Stimulated activated CD8-positive, alpha-beta memory T cell treated with anti-CD3 and anti-CD28 coated beads, Interleukin-15, amount 100 ng/mL, for 1 hour (primary cell): ENCODE results near the gene KPNB1.

Experiments used
- DNase-seq: peaks from one replicate; pipeline ENCODE4 v3.0.0-alpha.2; 2020; ENCODE audit warnings: low read depth

The KPNB1 gene

DNA sequence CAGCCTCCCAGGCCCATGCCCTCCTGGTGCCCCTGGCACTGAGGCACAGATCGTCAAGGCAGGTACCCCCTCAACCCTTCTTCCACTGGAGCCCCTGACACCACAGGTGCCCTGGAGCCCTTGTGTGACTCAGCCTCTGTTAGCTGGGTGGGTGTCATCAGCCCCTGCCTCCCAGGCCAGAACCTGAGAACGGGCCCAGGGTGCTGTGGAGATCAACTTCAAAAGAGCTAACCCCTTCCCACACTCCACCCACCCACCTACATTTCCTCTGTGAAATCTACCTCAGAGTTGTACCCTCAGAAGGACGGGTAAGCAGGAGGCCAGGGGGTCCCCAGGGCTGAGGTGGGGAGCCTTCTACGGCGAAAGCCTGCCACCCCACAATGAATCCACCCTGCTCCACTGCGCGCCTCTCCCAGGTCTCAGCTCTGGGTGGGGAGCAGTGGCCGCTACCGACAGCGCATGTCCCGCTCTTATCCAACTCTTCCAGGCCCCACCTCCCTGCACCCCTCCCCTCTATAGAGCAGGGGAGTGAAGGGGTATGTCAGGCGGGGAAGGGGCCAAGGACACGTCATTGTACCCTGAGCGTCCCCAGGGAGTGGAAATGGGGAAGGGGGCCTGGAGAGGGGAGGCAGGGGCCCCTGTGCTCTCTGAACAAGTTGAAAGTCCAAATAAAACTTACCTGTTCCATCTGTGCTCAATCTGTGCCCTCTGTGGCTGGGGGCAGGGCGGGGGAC is 61.8 kb downstream of the KPNB1 start:
- DNase-seq: no peak

DNA sequence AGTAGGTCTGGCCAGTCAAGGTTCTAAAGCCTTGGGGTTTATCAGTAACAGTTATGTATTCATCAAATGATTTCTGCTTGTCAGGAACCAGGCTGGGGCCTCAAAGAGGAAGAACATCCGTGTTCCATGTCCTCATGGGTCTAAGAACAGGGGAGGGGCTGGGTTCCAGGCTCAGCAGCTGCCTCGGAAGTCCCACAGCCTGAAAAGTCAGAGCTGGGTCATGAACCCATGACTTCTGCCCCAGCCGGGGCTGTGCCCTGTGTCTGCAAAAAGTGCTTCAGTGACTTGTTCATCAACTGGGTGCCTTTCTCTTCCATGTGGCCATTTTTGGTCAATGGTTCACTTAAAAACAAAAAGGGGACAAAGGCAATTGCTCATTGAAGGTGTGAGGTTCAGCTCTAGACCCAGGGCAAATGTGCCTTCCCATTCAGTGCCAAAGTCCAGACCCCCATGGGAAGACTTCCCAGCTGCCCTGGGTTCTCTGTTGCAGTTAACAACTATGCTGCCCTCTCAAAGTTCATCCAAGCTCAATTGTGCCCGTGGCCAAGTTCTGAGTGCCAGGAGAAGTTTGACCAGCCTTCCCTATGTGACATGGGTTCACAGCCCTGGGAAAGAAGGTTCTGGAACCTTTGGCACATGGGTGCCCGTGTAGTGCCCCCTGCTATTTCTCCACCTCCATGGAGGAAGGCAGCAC is 62.8 kb downstream of the KPNB1 start:
- no peak for DNase-seq

DNA sequence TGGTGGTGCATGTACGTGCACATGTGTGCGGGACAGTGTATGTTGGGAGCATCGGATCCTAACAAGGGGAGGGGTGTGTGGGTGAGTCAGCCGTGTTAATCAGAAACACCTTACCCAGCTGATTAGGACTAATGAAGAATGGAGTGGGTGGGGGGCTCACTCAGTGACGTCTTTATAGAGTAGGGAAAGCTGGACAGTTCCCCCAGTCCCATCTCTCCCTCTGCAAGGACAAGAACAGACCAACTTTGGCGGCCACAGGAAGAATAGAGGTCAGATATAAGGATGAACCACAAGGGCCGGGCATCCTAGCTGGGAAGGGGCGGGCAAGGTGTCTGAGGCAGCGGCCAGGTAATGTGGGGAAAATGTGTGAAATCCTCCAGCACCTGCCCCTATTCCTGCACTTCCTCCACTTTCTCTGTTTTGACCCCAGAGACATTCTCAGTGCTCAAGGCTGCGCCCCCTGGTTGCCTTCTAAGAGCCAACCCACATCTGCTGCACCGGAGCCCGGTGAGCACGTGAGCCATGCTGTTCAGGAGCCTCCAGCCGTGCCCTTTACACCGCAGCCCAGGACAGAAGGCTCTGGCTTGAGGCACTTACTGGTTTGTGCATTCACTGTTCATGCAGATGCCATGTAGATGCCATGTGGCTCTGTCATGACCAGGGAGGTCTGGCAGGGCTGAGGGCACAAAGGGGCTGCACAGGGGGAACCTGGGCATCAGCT is 64.4 kb downstream of the KPNB1 start:
- DNase-seq: no peak

DNA sequence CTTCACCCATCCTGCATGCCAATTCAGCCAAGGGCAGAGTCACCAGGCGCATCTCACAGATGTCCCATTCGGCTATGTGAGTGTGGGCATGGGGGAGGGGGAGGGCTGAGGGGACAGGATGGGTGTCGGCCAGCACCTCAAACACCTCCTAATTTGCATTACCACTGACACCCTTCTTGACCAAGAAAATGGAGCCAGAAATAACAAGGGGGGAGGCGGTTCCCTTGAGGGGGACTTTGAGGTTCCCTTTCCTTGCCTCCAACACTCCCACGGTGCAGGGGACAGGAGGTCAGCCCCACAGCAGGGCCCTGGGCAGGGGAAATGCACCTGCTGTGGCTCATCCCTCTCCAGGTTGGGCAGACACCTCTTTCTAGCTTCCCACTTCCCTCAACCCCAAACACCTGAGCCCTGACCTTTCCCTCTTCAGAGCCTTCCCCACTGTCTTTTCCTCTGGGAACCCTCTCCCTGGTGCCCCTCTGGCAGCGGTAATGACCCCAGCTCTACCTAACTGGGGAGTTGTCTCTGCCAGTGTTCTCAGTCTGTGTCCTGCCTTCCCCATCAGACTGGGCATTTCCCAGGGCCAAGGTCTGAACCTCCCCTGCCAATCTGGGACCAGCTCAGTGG is 65.2 kb downstream of the KPNB1 start:
- DNase-seq: no peak

DNA sequence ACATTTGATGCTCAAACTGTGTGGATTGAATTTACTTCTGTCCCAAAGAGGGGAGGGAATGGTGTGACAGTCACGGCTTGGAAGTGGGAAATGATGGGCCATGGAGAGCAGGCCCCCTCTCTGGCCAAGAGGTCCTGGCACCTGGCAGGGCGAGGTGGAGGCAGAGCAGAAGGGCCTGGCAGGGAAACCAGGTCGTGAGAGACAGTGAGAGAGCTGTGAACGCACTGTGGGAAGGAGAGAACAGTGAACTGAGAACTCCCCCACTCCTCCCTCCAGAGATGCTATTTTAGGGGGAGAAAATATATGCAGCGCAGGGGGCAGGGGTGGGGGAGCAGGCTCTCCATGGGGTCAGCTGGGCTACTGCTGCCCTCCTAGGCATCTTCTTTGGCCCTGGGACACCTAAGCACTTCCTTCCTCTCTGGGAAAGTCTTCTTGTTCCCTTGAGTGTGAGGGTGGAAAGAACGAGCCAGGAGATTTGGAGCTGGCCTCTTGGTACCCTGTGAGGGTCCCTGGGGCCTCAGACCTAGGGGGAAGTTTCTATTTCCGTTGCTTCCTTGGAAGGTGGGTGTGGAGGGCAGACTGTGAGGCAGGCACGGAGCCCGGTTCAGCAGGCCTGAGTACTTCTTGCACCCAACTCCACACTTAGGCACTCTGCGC is 66.1 kb downstream of the KPNB1 start:
- DNase-seq: no peak

DNA sequence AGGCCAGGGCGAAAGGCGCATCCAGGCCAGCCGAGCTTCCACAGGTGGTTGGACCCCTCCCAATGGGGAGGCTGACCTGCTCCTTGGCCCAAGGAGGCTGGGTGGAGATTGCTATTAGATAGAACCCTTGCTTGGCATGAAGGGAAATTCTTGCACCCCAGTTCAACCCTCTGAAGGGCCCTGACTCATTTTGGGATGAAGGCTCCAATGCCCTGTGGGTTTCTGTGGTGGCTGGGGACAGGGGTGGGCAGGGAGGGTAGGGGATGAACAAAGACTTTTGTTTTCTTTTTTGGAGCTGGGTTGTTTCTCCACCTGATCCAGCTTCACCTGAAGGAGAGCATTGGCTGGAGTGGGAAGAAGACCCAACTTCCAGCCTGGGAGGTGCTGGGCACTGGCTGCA is 66.7 kb downstream of the KPNB1 start:
- no peak for DNase-seq

DNA sequence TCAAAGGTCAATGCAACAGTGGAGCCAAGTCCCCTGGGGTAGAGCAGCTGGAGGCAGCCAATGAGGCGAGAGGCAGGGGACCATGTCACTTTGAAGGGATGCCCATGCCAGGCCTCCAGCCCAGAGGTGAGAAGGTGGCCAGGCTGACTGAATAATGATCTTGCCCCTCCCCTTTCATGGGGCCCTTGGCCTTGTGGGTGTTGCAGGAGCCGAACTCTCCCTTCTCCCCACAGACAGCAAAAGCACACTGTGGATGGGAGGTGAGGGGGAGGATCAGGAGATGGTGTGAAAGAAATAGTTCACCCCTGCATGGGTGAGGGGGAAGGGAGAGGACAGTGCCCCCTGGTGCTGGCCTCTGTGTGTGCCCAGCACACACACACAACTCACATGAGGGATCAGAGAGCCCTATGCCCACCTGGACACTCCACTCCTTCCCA is 67.6 kb downstream of the KPNB1 start:
- DNase-seq: no peak

DNA sequence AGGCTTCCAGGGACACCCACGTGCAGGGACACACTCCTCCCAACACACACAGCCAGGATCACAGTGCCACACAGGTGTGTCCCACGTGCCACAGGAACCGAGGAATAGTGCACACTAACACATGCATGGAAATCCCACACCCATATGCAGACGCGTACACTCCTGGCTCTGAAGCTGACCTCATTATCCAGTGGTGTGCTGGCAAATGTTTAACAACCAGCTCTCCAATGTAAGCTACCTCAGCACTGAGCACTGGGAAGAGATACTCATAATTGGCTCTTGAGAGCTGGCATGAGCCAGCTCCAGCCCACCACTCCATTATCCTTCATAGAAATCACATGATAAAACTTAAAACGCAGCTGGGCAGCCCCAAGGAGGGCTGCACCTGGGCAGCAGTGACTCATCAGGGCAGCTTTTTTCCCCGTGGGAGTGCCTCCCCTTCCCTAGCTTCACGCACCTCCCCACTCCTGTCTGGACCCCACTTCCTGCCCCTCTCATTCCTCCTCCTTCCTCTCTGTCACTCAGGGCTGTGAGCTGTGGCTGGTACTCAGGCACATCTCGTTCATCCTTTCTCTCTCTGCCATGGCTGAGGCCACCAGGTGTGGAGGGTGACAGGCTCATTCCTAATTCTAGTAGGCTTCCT is 68.4 kb downstream of the KPNB1 start:
- no peak for DNase-seq

DNA sequence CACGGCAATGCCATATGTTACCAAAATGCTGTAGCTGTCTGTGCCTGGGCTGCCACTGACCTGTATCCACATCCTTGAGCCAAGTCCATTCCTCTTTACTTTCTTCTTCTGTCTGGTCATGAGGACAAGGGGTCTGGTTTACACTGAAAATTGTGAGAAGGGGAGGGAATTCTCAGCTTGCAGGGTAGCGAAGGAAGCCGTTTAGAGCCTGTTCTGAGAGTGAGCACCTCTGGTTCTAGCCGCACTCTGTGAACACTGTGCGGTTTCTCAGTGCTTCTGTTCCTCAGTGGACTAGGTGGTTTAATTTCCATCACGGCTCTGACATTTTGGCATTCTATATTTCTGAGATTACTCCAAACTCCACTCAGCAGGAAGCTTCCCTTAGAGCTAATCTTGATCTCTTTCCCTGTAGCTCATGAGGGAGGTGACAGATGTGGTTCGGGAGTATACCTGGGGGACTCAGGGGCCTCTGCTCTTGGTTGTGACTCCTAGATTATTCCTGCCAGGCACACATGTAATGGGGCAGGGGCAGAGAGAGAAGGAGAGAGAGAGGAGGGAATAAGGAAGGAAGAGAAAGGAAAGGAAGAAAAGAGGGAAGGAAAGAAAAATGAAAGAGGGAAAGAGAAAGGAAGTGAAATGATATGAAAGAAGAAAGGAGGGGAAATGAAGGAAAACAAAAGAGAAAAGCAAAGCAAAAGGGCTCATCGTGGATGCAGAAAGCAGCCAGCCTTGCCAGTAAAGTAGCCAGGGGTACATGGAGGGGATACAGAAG is 69.1 kb downstream of the KPNB1 start:
- DNase-seq: no peak

DNA sequence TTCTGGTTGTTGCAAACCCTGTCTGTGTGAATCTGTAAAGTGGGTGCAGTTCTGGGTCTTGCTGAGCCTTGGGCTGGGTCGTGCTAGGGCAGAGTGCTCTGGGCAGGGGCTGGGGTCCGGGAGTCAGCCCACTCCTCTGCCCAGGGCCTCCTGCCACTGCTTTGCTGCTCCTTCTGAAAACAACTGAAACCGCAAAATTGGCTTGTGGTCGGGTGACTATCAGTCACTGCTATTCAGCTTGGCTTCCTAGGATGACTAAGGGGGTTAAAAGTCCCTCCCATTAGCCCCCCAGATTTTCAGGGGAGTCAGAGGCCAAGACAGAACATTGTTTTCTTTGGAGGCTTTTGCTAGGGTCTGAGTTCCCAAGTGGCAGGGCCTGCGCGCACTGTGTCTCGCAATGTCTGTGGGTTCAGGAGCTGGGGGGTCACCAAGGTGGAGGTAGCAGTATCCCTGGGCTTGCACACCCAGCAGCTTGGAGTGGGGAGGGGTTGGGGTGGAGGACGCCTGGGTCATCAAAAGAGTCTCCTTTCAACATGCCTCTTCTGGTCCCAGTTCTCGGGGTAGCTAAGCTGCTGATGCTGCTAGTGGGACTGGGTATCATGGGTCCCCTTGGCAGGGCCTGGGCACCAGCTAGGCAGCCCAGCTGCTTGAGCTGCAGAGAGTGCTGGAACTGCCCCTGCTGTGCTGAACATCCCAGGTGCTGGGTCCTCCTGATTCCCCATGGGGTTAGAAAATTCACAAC is 69.9 kb downstream of the KPNB1 start:
- DNase-seq: no peak

DNA sequence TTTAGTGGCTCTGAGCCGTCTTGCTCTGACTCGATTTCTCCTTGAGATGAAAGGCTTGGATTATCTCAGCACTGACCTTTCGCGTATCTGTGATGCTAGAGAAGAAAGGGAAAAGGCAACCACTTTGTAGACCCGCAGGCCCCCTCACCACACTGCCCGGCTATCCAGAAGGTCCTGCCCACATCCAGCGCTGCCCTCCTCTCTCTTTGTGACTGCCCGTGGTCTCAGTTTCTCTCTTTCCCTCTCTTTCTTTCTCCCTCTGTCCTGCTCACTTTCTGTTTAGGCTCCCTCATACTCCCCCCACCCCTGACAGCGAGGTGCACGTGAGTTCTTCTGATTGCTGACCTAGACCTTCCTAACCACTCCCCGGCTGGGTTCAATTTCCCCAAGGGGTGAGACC is 70.5 kb downstream of the KPNB1 start:
- DNase-seq: no peak

DNA sequence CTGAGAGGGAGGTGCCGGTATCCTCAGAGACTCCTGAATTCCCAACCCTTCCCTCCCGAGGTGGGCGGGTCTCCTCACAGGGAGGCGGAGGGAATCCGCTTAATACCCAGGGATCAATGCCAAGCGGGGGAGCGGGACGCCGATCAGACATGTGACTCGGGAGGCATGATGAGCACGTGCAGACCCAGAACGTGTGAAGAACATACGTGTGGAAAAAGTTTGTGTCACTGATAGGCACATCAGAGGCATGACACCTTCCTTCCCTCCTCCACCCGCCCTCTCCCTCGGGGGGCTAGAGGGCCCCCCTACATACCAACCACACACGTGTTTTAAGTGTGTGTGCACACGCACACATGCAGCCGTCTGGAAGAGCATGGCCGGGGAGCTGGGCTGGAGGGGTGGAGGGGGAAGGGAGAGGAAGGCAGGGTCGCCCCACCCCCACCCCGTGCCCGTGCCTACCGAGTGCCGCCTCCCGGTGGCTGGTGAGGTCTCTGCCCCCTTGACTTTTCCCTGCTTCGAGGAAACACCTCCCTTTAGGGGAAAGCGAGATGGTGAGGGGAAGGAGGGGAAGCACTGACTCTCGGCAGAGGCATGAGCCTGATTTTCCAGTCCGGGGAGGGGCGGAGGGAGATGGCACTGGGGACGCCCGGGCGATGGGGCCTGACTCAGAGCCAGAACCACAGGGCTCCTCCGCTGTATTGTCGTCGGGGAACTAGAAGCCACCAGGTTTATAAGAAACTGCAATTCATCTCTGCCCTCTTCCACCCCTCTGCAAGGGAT is 71.2 kb downstream of the KPNB1 start:
- peak; percentile 79 for DNase-seq

DNA sequence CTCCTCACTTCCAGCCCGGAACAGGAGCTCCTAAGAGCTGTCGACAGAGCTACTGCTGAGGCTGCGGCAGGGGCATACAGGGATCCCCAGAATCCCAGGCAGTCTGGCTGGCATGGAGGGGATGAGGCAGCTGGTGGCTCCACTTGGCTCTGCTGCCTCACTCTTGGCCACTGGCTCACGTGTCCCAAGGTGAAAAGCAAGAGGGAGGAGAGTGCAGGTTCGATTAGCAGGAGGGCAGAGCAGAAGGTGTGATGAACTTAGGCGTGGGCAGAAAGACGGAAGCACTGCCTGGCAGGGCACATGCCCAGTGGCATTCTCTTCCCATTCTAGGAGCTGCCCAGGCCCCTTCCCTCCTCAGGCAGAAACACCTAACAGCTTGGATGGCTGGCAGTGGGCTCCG is 72.0 kb downstream of the KPNB1 start:
- DNase-seq: no peak

DNA sequence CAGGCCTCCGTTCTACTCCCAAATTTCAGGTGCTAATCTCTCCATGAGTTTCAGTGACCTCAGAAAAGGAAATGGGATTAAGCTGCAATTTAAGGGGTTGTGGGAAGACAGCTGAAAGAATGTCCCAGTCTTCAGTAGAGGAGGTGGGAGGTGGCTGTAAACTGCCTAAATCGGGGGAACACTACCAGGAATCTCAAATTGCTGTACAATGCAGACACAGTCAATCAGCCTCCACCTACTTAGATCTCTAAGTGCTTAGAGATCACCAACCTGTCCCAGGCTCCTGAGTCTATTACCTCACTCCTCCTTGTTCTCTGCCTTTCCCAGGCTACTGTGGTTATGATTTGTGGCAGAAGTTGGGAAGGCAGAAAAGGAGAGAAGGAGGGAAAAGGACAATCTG is 75.0 kb downstream of the KPNB1 start:
- DNase-seq: no peak

DNA sequence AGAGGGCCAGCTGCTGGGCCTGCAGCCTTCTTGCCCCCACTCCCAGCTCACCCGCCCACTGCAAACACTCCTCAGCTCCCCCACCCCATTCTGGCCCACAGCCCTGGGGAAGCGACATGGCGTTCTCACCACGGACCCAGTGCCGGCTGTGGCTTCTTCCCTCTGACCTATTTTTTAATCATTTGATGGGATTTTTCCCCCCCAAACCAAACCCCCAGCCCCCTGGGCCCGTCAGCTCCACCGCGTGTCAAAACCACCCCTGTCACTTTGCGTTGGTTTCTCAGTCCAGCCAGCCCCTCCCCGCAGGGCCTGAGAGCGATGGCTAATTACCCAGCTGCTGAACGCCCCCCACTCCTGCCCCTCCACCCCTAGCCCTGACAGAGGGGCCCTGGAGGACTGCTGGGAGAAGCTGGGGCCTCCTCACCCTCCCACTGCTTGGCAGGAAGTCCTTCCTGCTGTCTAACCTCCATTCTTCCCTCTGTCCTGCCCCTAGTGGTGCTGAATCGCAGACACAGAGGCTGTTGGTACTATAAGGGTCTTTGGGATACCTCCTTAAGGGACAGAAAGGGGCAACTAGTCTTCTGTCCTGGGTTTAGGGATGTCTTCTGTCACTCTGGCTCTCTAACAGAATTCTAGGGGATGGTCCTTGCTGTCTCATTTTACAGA is 75.9 kb downstream of the KPNB1 start:
- DNase-seq: no peak

DNA sequence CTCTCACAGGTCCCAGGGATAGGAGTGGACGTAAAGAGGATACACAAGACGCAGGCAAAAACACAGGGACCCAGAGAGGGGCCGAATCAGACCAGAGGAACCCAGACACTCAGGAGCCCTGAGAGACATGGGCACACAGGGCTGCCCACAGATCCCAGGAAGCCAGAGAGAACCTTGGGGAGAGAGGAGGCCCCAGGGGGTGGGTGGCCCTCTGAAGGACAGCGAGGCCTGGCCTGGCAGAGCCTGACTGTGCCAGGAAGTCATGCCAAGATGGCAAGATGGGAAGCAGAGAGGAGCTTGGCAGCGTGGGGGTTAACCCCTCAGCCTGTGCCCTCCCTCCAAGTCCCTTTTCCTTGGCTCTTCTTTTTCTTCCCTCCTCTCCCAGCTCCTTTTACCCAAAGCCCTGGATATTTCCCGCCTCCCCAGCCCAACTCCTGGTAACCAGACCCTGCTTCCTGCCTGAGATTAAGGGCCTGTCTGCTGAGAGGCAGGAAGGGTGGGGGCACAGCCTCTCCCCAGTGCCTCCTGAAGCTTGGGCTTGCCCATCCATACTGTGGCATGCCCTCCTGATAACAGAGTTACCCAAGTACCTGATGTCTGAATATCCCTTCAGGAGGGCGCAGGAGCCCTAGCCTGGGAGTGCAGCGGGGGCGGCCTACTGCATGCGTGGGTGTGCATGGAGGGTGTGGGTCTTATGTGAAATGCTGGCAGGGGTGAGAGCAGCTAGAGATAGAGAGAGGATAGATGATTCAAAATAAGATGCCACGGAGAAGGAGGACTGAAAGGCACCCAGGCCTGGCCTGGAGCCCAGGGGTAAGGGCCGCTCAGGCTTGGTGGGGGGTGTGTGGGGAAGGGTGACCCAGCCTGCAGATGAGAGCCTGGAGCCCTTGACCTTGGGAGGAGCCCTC is 77.3 kb downstream of the KPNB1 start:
- DNase-seq: no peak

DNA sequence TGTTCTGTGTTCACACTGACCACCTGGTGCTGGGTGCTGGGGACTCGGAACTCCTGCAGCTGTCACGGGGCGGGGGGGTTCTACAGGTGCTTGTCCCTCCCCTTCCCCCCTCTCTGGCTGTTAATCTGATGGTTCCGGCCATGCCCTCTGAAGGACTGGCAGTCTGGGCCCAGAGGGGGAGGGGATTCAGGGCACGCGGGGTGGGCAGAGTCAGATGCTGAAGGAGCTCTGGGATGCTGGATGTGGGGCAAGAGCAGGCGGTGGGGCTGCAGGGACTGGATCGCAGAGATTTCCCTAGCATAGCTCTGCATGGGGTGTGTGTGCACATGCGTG is 78.0 kb downstream of the KPNB1 start:
- no peak for DNase-seq
